Measurements from ENCODE around the gene OPN1SW. TPM values are rescaled to one million over a fixed set of nuclear protein-coding genes. Genes with fewer than 3 reads are reported as not detected.

Gene OPN1SW
- total RNA-seq, 4 donors from 2014 or later = not detected

GRCh38 chr7:128794020-128794419 lies 18.4 kb upstream of the OPN1SW start:
- WGBS, 2 donors (ENCODE audit: low coverage in 1 of 2) = 48% methylated on average over 3 of the region's 3 CpGs; no CpG with 5 or more reads in 1 of the 2 donors
- Histone ChIP-seq H3K4me1 (peaks cover 5 to 23% (median 16%) of the 10 kb centered on the region in 4 donors), H3K9me3 (no peaks in the 10 kb centered on the region), H3K4me3 (no peak overlapping the region), H3K36me3 (no peaks in the 10 kb centered on the region), H3K27me3 (peaks cover 24% of the 10 kb centered on the region), H3K27ac (no peak overlapping the region)
- in situ Hi-C loops (cut with MboI; ENCODE audit: low pct_ligation_motif_present in 1 of 4, low pct_unique_long_range_greater_than_20kb in 1 of 4, low sequenced_read_pairs in 3 of 4) = no loop called here
- no peak for DNase-seq
- intact Hi-C loops (cut with DNase I; ENCODE audit: low total_unique reads) = no loop called here
- TF ChIP-seq EP300 (IDR thresholded peaks at IDR 0.05; ENCODE audit: low read depth) (no peak), POLR2A (IDR thresholded peaks at IDR 0.05) (no peak), POLR2AphosphoS5 (IDR thresholded peaks at IDR 0.05) (no peak), CTCF (IDR thresholded peaks at IDR 0.05) (no peak)

GRCh38 chr7:128793181-128793547 lies 17.6 kb upstream of the OPN1SW start:
- WGBS, 2 donors (ENCODE audit: low coverage in 1 of 2) = 94 to 97% methylated on average over 3 to 5 of the region's 5 CpGs
- Histone ChIP-seq H3K36me3 (no peaks in the 10 kb centered on the region), H3K27me3 (peaks cover 24% of the 10 kb centered on the region), H3K27ac (no peak overlapping the region), H3K4me3 (no peak overlapping the region), H3K4me1 (peaks cover 5 to 23% (median 16%) of the 10 kb centered on the region in 4 donors), H3K9me3 (no peaks in the 10 kb centered on the region)
- TF ChIP-seq POLR2AphosphoS5 (IDR thresholded peaks at IDR 0.05) (no peak), EP300 (IDR thresholded peaks at IDR 0.05; ENCODE audit: low read depth) (no peak), POLR2A (IDR thresholded peaks at IDR 0.05) (no peak), CTCF (IDR thresholded peaks at IDR 0.05) (no peak)
- DNase-seq = no peak
- in situ Hi-C loops (cut with MboI; ENCODE audit: low pct_ligation_motif_present in 1 of 4, low pct_unique_long_range_greater_than_20kb in 1 of 4, low sequenced_read_pairs in 3 of 4) = no loop called here
- intact Hi-C loops (cut with DNase I; ENCODE audit: low total_unique reads) = no loop called here

GRCh38 chr7:128792471-128793180 lies 17.0 kb upstream of the OPN1SW start:
- 62% methylated on average over 10 of the region's 10 CpGs; no CpG with 5 or more reads in 1 of the 2 donors for WGBS, 2 donors (ENCODE audit: low coverage in 1 of 2)
- Histone ChIP-seq H3K27me3 (peaks cover 24% of the 10 kb centered on the region), H3K9me3 (no peaks in the 10 kb centered on the region), H3K27ac (peak overlapping the region in 1 of 4 donors; percentile 70), H3K4me1 (peaks cover 5 to 23% (median 16%) of the 10 kb centered on the region in 4 donors), H3K36me3 (no peaks in the 10 kb centered on the region), H3K4me3 (peak overlapping the region in 1 of 4 donors; percentile 74)
- TF ChIP-seq EP300 (IDR thresholded peaks at IDR 0.05; ENCODE audit: low read depth) (no peak), POLR2A (IDR thresholded peaks at IDR 0.05) (no peak), CTCF (IDR thresholded peaks at IDR 0.05) (no peak), POLR2AphosphoS5 (IDR thresholded peaks at IDR 0.05) (no peak)
- in situ Hi-C loops (cut with MboI; ENCODE audit: low pct_ligation_motif_present in 1 of 4, low pct_unique_long_range_greater_than_20kb in 1 of 4, low sequenced_read_pairs in 3 of 4) (no loop called here), intact Hi-C loops (cut with DNase I; ENCODE audit: low total_unique reads) (no loop called here)
- no peak for DNase-seq

- WGBS, 2 donors (ENCODE audit: low coverage in 1 of 2) = 15 to 23% methylated on average over 5 to 9 of the region's 9 CpGs
- no peak for TF ChIP-seq CTCF (IDR thresholded peaks at IDR 0.05)
- no peak for TF ChIP-seq POLR2AphosphoS5 (IDR thresholded peaks at IDR 0.05)
- no peak for TF ChIP-seq EP300 (IDR thresholded peaks at IDR 0.05; ENCODE audit: low read depth)
- TF ChIP-seq POLR2A (IDR thresholded peaks at IDR 0.05) = no peak
- H3K9me3 ChIP-seq = no peaks in the 10 kb centered on the region
- no peaks in the 10 kb centered on the region for H3K36me3 ChIP-seq
- intact Hi-C loops (cut with DNase I; ENCODE audit: low total_unique reads) = loop anchor here (2.0 kb wide), 1 partner anchor 53 kb away; the partner anchor contains the start of gene CALU
- peaks cover 5 to 23% (median 16%) of the 10 kb centered on the region in 4 donors for H3K4me1 ChIP-seq
- peaks cover 24% of the 10 kb centered on the region for H3K27me3 ChIP-seq
- peak overlapping the region; percentile 53 to 82 (median 68) for H3K4me3 ChIP-seq
- H3K27ac ChIP-seq = peak overlapping the region; percentile 59 to 78 (median 72)
- in situ Hi-C loops (cut with MboI; ENCODE audit: low pct_ligation_motif_present in 1 of 4, low pct_unique_long_range_greater_than_20kb in 1 of 4, low sequenced_read_pairs in 3 of 4) = no loop called here
- no peak for DNase-seq
Observed at GRCh38 chr7:128791972-128792327, 16.4 kb upstream of the OPN1SW start.

All from transverse colon (tissue), 4 donors.